GM19397 (cell line): ENCODE results near the gene RDH8.

Experiments used
- ATAC-seq: cut with Tn5 transposase; IDR thresholded peaks from one replicate; pipeline ENCODE4 v1.9.1; 2021; ENCODE audit warnings: mild to moderate bottlenecking, moderate library complexity; ENCODE audit not compliant: unreplicated experiment

RDH8 gene

GRCh38 chr19:10027158-10027997, 14.1 kb downstream of the RDH8 start:
- no peak for ATAC-seq

- no peak for ATAC-seq
These were observed 20.3 kb downstream of the RDH8 start for GRCh38 chr19:10033614-10034013.

GRCh38 chr19:10036601-10037071, 23.4 kb downstream of the RDH8 start:
- no peak for ATAC-seq

GRCh38 chr19:10037367-10037766, 24.1 kb downstream of the RDH8 start:
- no peak for ATAC-seq

GRCh38 chr19:10037809-10038208, 24.5 kb downstream of the RDH8 start:
- no peak for ATAC-seq

- no peak for ATAC-seq
These were observed 30.1 kb downstream of the RDH8 start for GRCh38 chr19:10043286-10043927.

GRCh38 chr19:10044390-10044789, 31.1 kb downstream of the RDH8 start:
- no peak for ATAC-seq

GRCh38 chr19:10045371-10045770, 32.1 kb downstream of the RDH8 start:
- ATAC-seq: no peak

GRCh38 chr19:10049626-10050025, 36.3 kb downstream of the RDH8 start:
- ATAC-seq: no peak

GRCh38 chr19:10052602-10053360, 39.5 kb downstream of the RDH8 start:
- ATAC-seq: no peak

- no peak for ATAC-seq
These were observed 48.5 kb downstream of the RDH8 start for GRCh38 chr19:10061717-10062310.

- no peak for ATAC-seq
These were observed 54.9 kb downstream of the RDH8 start for GRCh38 chr19:10068205-10068604.

- no peak for ATAC-seq
These were observed 55.8 kb downstream of the RDH8 start for GRCh38 chr19:10069046-10069445.

GRCh38 chr19:10070730-10071446, 57.6 kb downstream of the RDH8 start:
- ATAC-seq: no peak
